22Rv1 (cell line): ENCODE data around the gene ZNF215.

Experiments
- CTCF ChIP-seq: fragments of 450-650 bp; IDR thresholded peaks from 2 replicates; pipeline ENCODE4 v1.5.1; 2017; ENCODE audit warnings: mild to moderate bottlenecking
- ZFX ChIP-seq: fragments of 450-650 bp; IDR thresholded peaks from 2 replicates; pipeline ENCODE4 v1.6.1; 2017; ENCODE audit warnings: antibody characterized with exemption, borderline replicate concordance

GRCh38 chr11:6898911-6899310 lies 27.3 kb upstream of the ZNF215 start:
- no peak for TF ChIP-seq ZFX
- no peak for TF ChIP-seq CTCF
